HepG2 (cell line): ENCODE data around the gene OAT. TPM values are rescaled to one million over a fixed set of nuclear protein-coding genes. Genes with fewer than 3 reads are reported as not detected.

ENCODE experiments used
- ATAC-seq: fragments of 200-7000 bp; cut with Tn5 transposase; 3 replicates; pipeline ENCODE4 v1.9.1; 2020; ENCODE audit warnings: mild to moderate bottlenecking, moderate library complexity
- BruUV-seq: library from RNA; stranded (reverse); fragments of 400-500 nt; replicated peaks from 2 replicates; lab custom pipeline; 2021; lab: Mats Ljungman, UMichigan
- CTCF ChIA-PET: fragments of 300-600 bp; formaldehyde crosslinking; extraction: SDS; loops from one replicate; lab custom pipeline; 2021; ENCODE audit warnings: low total read pairs, inconsistent platforms, low intra/inter-chr PET ratio; lab: Yijun Ruan, JAX
- POLR2A ChIA-PET: fragments of 350-600 bp; sonication (Branson Sonifier 250); formaldehyde crosslinking; loops from one replicate; lab custom pipeline; 2020; ENCODE audit warnings: antibody characterized with exemption, inconsistent platforms; lab: Yijun Ruan, JAX
- DNase-seq: peaks from one replicate; pipeline ENCODE4 v3.0.0-alpha.2; 2015; ENCODE audit warnings: low spot score
- FAIRE-seq: peaks from 3 replicates; lab custom pipeline; 2011; peaks lifted over from hg19 to GRCh38; lab: Jason Lieb, UNC
- H2AFZ ChIP-seq: one replicate; pipeline ENCODE4 v1.6.1; 2011; ENCODE audit warnings: low read length, inconsistent platforms
- H3K27ac ChIP-seq: fragments of 300-600 bp; 3 replicates; pipeline ENCODE4 v1.8.0; 2011; ENCODE audit warnings: mixed run types, mild to moderate bottlenecking, mixed read lengths, low read length, inconsistent platforms; ENCODE audit not compliant: insufficient read depth; ENCODE audit errors: extremely low read length
- H3K27me3 ChIP-seq, 2 experiments: fragments of 200-600 bp in 1 of 2; 2 replicates in 1 of 2; 3 replicates in 1 of 2; pipeline versions ENCODE4 v1.6.0 to v1.8.0; 2011; ENCODE audit warnings: low read length in 2 of 2, mild to moderate bottlenecking in 2 of 2, moderate library complexity in 2 of 2, inconsistent platforms in 1 of 2; ENCODE audit not compliant: insufficient read depth in 2 of 2, control insufficient read depth in 1 of 2
- H3K36me3 ChIP-seq, 2 experiments: fragments of 200-600 bp in 1 of 2; replicated peaks in 1 of 2; 2 replicates in 1 of 2; 3 replicates in 1 of 2; pipeline versions ENCODE4 v1.5.1 to v1.8.0; 2011; ENCODE audit warnings: low read length in 2 of 2, inconsistent platforms in 1 of 2; ENCODE audit not compliant: insufficient read depth in 2 of 2, control insufficient read depth in 1 of 2
- H3K4me1 ChIP-seq: 2 replicates; pipeline ENCODE4 v1.5.1; 2012; ENCODE audit warnings: low read length, inconsistent platforms; ENCODE audit not compliant: insufficient read depth
- H3K4me2 ChIP-seq: 2 replicates; pipeline ENCODE4 v1.6.0; 2011; ENCODE audit warnings: low read depth, low read length, inconsistent platforms
- H3K4me3 ChIP-seq, 3 experiments: fragments of 200-600 bp in 1 of 3; sonication (generic), shearing (Covaris generic) in 1 of 3; replicated peaks in 1 of 3; 2 replicates each; pipeline ENCODE4 v1.5.1; 2011 to 2016; ENCODE audit warnings: low read length in 3 of 3, inconsistent platforms in 2 of 3, low read depth in 2 of 3, mild to moderate bottlenecking in 2 of 3, control low read depth in 1 of 3, mixed read lengths in 1 of 3; ENCODE audit not compliant: insufficient read depth in 1 of 3
- H3K79me2 ChIP-seq: one replicate; pipeline ENCODE4 v1.6.1; 2011; ENCODE audit warnings: low read length, inconsistent platforms; ENCODE audit not compliant: insufficient read depth
- H3K9ac ChIP-seq: 2 replicates; pipeline ENCODE4 v1.6.0; 2011; ENCODE audit warnings: mild to moderate bottlenecking, low read depth, low read length, inconsistent platforms; ENCODE audit not compliant: insufficient read depth
- H3K9me3 ChIP-seq: 2 replicates; pipeline ENCODE4 v1.5.1; 2012; ENCODE audit warnings: mild to moderate bottlenecking, low read length
- H4K20me1 ChIP-seq: 2 replicates; pipeline ENCODE4 v1.6.0; 2011; ENCODE audit warnings: inconsistent platforms, mild to moderate bottlenecking, low read length, moderate library complexity; ENCODE audit not compliant: insufficient read depth
- GFI1 ChIP-seq: sonication (generic); formaldehyde crosslinking; IDR thresholded peaks from 2 replicates; pipeline ENCODE4 v1.5.0; 2020; ENCODE audit warnings: missing genetic modification reagents, mild to moderate bottlenecking, borderline replicate concordance
- HDAC1 ChIP-seq: sonication (generic); formaldehyde crosslinking; IDR thresholded peaks from 2 replicates; pipeline ENCODE4 v1.5.1; 2020; ENCODE audit warnings: mild to moderate bottlenecking, missing genetic modification reagents
- HMGA1 ChIP-seq: sonication (generic); formaldehyde crosslinking; conservative IDR thresholded peaks from 2 replicates; pipeline ENCODE4 v1.4.0; 2020; ENCODE audit warnings: missing genetic modification reagents
- KLF13 ChIP-seq: sonication (generic); formaldehyde crosslinking; IDR thresholded peaks from 2 replicates; pipeline ENCODE4 v1.4.0; 2020; ENCODE audit warnings: mild to moderate bottlenecking, missing genetic modification reagents
- NCOA1 ChIP-seq: sonication (generic); formaldehyde crosslinking; IDR thresholded peaks from 2 replicates; pipeline ENCODE4 v1.9.0; 2021; ENCODE audit warnings: missing genetic modification reagents
- PHF20 ChIP-seq: sonication (generic); formaldehyde crosslinking; IDR thresholded peaks from 2 replicates; pipeline ENCODE4 v1.5.0; 2020; ENCODE audit warnings: mild to moderate bottlenecking, missing genetic modification reagents
- SALL2 ChIP-seq: sonication (generic); formaldehyde crosslinking; IDR thresholded peaks from 2 replicates; pipeline ENCODE4 v1.8.1; 2023; ENCODE audit warnings: mild to moderate bottlenecking, missing genetic modification reagents, inconsistent platforms
- TCF7L2 ChIP-seq: IDR thresholded peaks from 2 replicates; pipeline ENCODE4 v1.6.1; 2011; ENCODE audit warnings: mild to moderate bottlenecking, low read depth, low read length, moderate library complexity
- ZNF160 ChIP-seq: sonication (generic); formaldehyde crosslinking; IDR thresholded peaks from 2 replicates; pipeline ENCODE4 v1.8.0; 2022; ENCODE audit warnings: mild to moderate bottlenecking, inconsistent platforms, missing genetic modification reagents
- ZNF235 ChIP-seq: sonication (generic); formaldehyde crosslinking; IDR thresholded peaks from 2 replicates; pipeline ENCODE4 v1.8.1; 2023; ENCODE audit warnings: mild to moderate bottlenecking, missing genetic modification reagents, borderline replicate concordance
- ZNF292 ChIP-seq: sonication (generic); formaldehyde crosslinking; IDR thresholded peaks from 2 replicates; pipeline ENCODE4 v1.8.1; 2022; ENCODE audit warnings: mild to moderate bottlenecking, low read depth, missing genetic modification reagents, borderline replicate concordance
- ZNF749 ChIP-seq: sonication (generic); formaldehyde crosslinking; IDR thresholded peaks from 2 replicates; pipeline ENCODE4 v1.8.0; 2022; ENCODE audit warnings: mild to moderate bottlenecking, missing genetic modification reagents, moderate library complexity, borderline replicate concordance
- WGBS: methylation state at CpG from one replicate; pipeline ENCODE4 v1.1.6; 2017; ENCODE audit warnings: low lambda C conversion rate; 5-methylcytosine and 5-hydroxymethylcytosine counted together
- in situ Hi-C: cut with HindIII; loops from 2 replicates; pipeline ENCODE4 v1.10.0; 2017; ENCODE audit warnings: low pct_unique_long_range_greater_than_20kb; ENCODE audit not compliant: extremely low pct_ligation_motif_present
- intact Hi-C: fragments of 100-400 bp; cut with micrococcal nuclease; formaldehyde crosslinking; loops from one replicate; pipeline ENCODE4 v1.10.0; 2022; ENCODE audit not compliant: unreplicated experiment
- polyA plus RNA-seq, 8 experiments: library from polyadenylated mRNA; depleted of rRNA in 3 of 8; stranded (reverse) in 7 of 8; unstranded in 1 of 8; fragments of >200 nt; fragmentation: Illumina TruSeq in 4 of 8; extraction: Trizol in 4 of 8; gene quantifications; 2 replicates each; pipeline versions ENCODE4 v1.2.1 to v1.2.3, GENCODE V29; 2011 to 2016; ENCODE audit warnings: low read depth in 4 of 8, missing spikeins in 1 of 8, mixed read lengths in 1 of 8; ENCODE audit not compliant: insufficient read depth in 1 of 8
- total RNA-seq, 5 experiments: library from RNA; depleted of rRNA; stranded (reverse); fragments of >200 nt; fragmentation: Illumina TruSeq; extraction: Trizol; gene quantifications; 2 replicates each; pipeline ENCODE4 v1.2.3, GENCODE V29; 2016; ENCODE audit warnings: low read depth in 1 of 5
- TF ChIP-seq, protein P1 (sequence below): sonication (generic); formaldehyde crosslinking; IDR thresholded peaks from 2 replicates; pipeline ENCODE4 v1.5.0; 2020; ENCODE audit warnings: mild to moderate bottlenecking, missing genetic modification reagents, moderate library complexity
- TF ChIP-seq, protein P2 (sequence below): sonication (generic); formaldehyde crosslinking; IDR thresholded peaks from 2 replicates; pipeline ENCODE4 v1.4.0; 2020; ENCODE audit warnings: mild to moderate bottlenecking, missing genetic modification reagents
- TF ChIP-seq, protein P3 (sequence below): sonication (generic); formaldehyde crosslinking; conservative IDR thresholded peaks from 2 replicates; pipeline ENCODE4 v1.8.0; 2022; ENCODE audit warnings: mild to moderate bottlenecking, moderate library complexity, missing genetic modification reagents
- TF ChIP-seq, protein P4 (sequence below): sonication (generic); formaldehyde crosslinking; IDR thresholded peaks from 2 replicates; pipeline ENCODE4 v1.5.0; 2020; ENCODE audit warnings: mild to moderate bottlenecking, missing genetic modification reagents

OAT gene
- total and polyA plus RNA-seq, 2 of the 13 experiments (the other 11 are each of a cell fraction or from before 2014, with no cell fraction given) = 87.8 to 96.7 TPM

DNA sequence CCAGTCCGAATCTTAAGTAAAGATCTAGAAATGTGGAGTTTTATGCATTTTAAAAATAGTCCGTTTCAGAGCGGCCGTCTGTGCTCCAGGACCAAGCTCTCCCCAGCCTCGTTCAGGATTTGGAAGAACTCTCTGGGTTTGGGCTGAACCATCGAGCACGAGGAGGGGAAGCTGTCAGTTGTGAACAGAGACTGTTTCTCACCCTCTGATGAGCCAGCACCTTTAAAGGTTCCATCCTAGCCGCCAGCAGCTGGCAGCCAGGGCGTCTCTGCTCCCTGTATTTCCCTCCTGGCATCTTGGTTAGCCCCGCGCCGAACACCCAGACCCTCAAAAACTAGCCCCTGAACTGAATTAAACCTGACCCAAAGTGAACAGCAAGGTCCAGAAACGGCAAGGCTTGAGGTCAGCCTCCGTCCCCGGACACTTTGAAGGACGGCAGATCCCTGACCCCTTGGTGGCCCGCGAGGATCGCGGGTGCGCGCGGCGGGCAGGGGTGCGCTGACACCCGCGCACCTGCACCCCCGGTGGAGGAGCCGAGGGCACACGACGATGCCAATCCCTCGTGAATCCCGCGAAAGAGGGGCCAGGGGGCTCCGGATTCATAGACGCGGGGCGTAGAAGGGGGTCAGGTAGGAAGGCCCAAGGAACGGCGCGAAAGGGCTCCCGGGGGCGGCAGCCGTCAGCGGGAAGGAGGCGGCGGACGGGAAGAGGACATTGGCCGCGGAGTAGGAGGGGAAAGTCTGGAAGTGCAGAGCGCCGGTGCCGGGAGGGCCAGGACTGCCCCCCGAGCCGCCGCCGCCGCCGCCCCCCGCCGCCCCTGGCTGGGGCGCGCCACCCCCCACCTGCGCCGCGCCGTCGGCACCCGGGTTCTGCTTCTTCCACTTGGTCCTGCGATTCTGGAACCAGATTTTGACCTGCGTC, 28.4 kb upstream of the OAT start:
- H3K27me3 ChIP-seq = peaks cover 13 to 62% of the 10 kb centered on the region in 2 experiments
- peak overlapping the region in 1 of 3 experiments; percentile 46; a peak in 1 of 6 replicates for H3K4me3 ChIP-seq
- POLR2A ChIA-PET = no interaction called here
- H3K4me1 ChIP-seq = peaks cover 20% of the 10 kb centered on the region
- no peaks in the 10 kb centered on the region for H3K9me3 ChIP-seq
- H3K27ac ChIP-seq = no peak overlapping the region
- H2AFZ ChIP-seq = no peak overlapping the region
- no peak for FAIRE-seq
- H3K79me2 ChIP-seq = no peaks in the 10 kb centered on the region
- ATAC-seq = no peak
- CTCF ChIA-PET = no interaction called here
- H3K4me2 ChIP-seq = peak overlapping the region; percentile 55
- no peaks in the 10 kb centered on the region for H4K20me1 ChIP-seq
- DNase-seq = no peak
- intact Hi-C loops (no loop called here), in situ Hi-C loops (no loop called here)
- WGBS = 57% methylated on average over 45 of the region's 71 CpGs
- no TSS peak for BruUV-seq
- H3K9ac ChIP-seq = no peak overlapping the region
- H3K36me3 ChIP-seq = no peaks in the 10 kb centered on the region
- TF ChIP-seq PHF20 = no peak
- no peak for TF ChIP-seq HDAC1 (CRISPR knock-in tag)
- TF ChIP-seq ZNF749 (CRISPR knock-in tag) = no peak
- no peak for TF ChIP-seq KLF13 (CRISPR knock-in tag)
- no peak for TF ChIP-seq HMGA1 (CRISPR knock-in tag)
- TF ChIP-seq, protein P1, sequence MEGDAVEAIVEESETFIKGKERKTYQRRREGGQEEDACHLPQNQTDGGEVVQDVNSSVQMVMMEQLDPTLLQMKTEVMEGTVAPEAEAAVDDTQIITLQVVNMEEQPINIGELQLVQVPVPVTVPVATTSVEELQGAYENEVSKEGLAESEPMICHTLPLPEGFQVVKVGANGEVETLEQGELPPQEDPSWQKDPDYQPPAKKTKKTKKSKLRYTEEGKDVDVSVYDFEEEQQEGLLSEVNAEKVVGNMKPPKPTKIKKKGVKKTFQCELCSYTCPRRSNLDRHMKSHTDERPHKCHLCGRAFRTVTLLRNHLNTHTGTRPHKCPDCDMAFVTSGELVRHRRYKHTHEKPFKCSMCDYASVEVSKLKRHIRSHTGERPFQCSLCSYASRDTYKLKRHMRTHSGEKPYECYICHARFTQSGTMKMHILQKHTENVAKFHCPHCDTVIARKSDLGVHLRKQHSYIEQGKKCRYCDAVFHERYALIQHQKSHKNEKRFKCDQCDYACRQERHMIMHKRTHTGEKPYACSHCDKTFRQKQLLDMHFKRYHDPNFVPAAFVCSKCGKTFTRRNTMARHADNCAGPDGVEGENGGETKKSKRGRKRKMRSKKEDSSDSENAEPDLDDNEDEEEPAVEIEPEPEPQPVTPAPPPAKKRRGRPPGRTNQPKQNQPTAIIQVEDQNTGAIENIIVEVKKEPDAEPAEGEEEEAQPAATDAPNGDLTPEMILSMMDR (CRISPR knock-in tag) = no peak
- no peak for TF ChIP-seq TCF7L2
- TF ChIP-seq GFI1 (CRISPR knock-in tag) = no peak
- no peak for TF ChIP-seq ZNF235 (CRISPR knock-in tag)
- TF ChIP-seq SALL2 (CRISPR knock-in tag) = no peak
- no peak for TF ChIP-seq ZNF160 (CRISPR knock-in tag)
- TF ChIP-seq, protein P2, sequence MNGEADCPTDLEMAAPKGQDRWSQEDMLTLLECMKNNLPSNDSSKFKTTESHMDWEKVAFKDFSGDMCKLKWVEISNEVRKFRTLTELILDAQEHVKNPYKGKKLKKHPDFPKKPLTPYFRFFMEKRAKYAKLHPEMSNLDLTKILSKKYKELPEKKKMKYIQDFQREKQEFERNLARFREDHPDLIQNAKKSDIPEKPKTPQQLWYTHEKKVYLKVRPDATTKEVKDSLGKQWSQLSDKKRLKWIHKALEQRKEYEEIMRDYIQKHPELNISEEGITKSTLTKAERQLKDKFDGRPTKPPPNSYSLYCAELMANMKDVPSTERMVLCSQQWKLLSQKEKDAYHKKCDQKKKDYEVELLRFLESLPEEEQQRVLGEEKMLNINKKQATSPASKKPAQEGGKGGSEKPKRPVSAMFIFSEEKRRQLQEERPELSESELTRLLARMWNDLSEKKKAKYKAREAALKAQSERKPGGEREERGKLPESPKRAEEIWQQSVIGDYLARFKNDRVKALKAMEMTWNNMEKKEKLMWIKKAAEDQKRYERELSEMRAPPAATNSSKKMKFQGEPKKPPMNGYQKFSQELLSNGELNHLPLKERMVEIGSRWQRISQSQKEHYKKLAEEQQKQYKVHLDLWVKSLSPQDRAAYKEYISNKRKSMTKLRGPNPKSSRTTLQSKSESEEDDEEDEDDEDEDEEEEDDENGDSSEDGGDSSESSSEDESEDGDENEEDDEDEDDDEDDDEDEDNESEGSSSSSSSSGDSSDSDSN (CRISPR knock-in tag) = no peak
- no peak for TF ChIP-seq ZNF292 (CRISPR knock-in tag)
- no peak for TF ChIP-seq NCOA1 (CRISPR knock-in tag)
- TF ChIP-seq, protein P3, sequence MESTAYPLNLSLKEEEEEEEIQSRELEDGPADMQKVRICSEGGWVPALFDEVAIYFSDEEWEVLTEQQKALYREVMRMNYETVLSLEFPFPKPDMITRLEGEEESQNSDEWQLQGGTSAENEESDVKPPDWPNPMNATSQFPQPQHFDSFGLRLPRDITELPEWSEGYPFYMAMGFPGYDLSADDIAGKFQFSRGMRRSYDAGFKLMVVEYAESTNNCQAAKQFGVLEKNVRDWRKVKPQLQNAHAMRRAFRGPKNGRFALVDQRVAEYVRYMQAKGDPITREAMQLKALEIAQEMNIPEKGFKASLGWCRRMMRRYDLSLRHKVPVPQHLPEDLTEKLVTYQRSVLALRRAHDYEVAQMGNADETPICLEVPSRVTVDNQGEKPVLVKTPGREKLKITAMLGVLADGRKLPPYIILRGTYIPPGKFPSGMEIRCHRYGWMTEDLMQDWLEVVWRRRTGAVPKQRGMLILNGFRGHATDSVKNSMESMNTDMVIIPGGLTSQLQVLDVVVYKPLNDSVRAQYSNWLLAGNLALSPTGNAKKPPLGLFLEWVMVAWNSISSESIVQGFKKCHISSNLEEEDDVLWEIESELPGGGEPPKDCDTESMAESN (CRISPR knock-in tag) = no peak
- TF ChIP-seq, protein P4, sequence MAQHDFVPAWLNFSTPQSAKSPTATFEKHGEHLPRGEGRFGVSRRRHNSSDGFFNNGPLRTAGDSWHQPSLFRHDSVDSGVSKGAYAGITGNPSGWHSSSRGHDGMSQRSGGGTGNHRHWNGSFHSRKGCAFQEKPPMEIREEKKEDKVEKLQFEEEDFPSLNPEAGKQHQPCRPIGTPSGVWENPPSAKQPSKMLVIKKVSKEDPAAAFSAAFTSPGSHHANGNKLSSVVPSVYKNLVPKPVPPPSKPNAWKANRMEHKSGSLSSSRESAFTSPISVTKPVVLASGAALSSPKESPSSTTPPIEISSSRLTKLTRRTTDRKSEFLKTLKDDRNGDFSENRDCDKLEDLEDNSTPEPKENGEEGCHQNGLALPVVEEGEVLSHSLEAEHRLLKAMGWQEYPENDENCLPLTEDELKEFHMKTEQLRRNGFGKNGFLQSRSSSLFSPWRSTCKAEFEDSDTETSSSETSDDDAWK = no peak
